Prostate gland (tissue), 2 donors: ENCODE results near the gene ADH4.

Experiments
- POLR2A ChIP-seq: fragments of 450-650 bp; IDR thresholded peaks from one replicate; pipeline ENCODE4 v1.6.1; 2016; ENCODE audit warnings: antibody characterized with exemption, mild to moderate bottlenecking
- TF ChIP-seq, protein P1 (sequence below), 4 experiments: fragments of 200-600 bp in 2 of 4; fragments of 450-650 bp in 2 of 4; sonication (generic) in 2 of 4; IDR thresholded peaks; 1 replicate in 3 of 4; 2 replicates in 1 of 4; pipeline ENCODE4 v1.5.1; 2016 to 2019; ENCODE audit warnings: antibody characterized with exemption in 4 of 4, mild to moderate bottlenecking in 2 of 4, moderate library complexity in 2 of 4

DNA sequence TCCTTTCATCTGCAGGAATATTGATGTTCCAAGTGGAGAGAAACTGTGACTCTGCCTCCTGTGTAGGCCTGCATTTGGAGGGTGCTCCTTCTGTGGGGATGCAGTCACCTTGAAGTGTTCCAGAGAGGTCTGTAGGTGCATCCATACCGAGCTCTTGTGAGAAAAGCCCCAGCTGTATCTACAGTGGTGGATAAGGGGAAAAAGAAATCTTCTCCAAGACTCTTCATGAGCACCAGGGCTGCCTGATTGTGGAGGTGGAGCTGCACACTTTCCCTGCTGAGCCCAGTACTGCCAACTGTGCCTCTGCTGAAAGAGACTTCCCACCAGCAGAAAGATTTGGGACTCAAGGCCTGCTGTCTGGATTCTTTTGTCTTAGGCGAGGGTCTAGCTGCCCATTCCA is 35.1 kb upstream of the ADH4 start:
- TF ChIP-seq, protein P1, sequence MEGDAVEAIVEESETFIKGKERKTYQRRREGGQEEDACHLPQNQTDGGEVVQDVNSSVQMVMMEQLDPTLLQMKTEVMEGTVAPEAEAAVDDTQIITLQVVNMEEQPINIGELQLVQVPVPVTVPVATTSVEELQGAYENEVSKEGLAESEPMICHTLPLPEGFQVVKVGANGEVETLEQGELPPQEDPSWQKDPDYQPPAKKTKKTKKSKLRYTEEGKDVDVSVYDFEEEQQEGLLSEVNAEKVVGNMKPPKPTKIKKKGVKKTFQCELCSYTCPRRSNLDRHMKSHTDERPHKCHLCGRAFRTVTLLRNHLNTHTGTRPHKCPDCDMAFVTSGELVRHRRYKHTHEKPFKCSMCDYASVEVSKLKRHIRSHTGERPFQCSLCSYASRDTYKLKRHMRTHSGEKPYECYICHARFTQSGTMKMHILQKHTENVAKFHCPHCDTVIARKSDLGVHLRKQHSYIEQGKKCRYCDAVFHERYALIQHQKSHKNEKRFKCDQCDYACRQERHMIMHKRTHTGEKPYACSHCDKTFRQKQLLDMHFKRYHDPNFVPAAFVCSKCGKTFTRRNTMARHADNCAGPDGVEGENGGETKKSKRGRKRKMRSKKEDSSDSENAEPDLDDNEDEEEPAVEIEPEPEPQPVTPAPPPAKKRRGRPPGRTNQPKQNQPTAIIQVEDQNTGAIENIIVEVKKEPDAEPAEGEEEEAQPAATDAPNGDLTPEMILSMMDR (IDR thresholded peaks at IDR 0.05): no peak
- no peak for TF ChIP-seq POLR2A
